ENCODE results near the gene LONP2. TPM values are rescaled to one million over a fixed set of nuclear protein-coding genes. Genes with fewer than 3 reads are reported as not detected.
A peak's percentile ranks its signal among the peaks of the same experiment; 100 is the strongest.

Gene LONP2
- total and polyA plus RNA-seq, 7 experiments from 2014 or later: 37.8 to 124 (median 81.5) TPM

- H3K36me3 Mint-ChIP-seq: peaks cover 30 to 67% (median 51%) of the 10 kb centered on the region in 5 donors
- peaks cover 0 to 14% (median 5%) of the 10 kb centered on the region in 11 donors for H3K9me3 Mint-ChIP-seq
- H3K27me3 Mint-ChIP-seq: no peaks in the 10 kb centered on the region
- no peaks in the 10 kb centered on the region for H3K4me1 ChIP-seq (ENCODE audit: control insufficient read depth in 2 of 2, insufficient read depth in 2 of 2, low read length in 2 of 2)
- H3K4me3 Mint-ChIP-seq: no peak overlapping the region
- peaks cover 0 to 44% (median 4%) of the 10 kb centered on the region in 3 experiments for H3K36me3 ChIP-seq (ENCODE audit: control insufficient read depth in 2 of 3, insufficient read depth in 3 of 3, low read length in 3 of 3)
- H3K9me3 ChIP-seq (ENCODE audit: control insufficient read depth in 2 of 3, low read length in 3 of 3): no peaks in the 10 kb centered on the region
- intact Hi-C loops (cut with micrococcal nuclease): no loop called here
- POLR2A ChIA-PET: no interaction called here
- no peak overlapping the region for H3K27ac ChIP-seq (ENCODE audit: low read depth, low read length)
- CTCF ChIA-PET: interaction anchor here (0.6 kb wide), 1 partner anchor 57 kb away, joined by 3 read pairs; no protein-coding TSS in a partner anchor
- H3K4me1 Mint-ChIP-seq: peaks cover 8 to 45% (median 28%) of the 10 kb centered on the region in 7 donors
- H3K27me3 ChIP-seq (ENCODE audit: control insufficient read depth in 2 of 2, insufficient read depth in 2 of 2, low read length in 2 of 2): no peaks in the 10 kb centered on the region
- ATAC-seq: no peak
- peak overlapping the region in 3 of 9 donors; percentile 18 to 31 (median 19) for H3K27ac Mint-ChIP-seq
- no peak overlapping the region for H3K4me3 ChIP-seq (ENCODE audit: low read length)
- DNase-seq: no peak
These were observed 36.4 kb downstream of the LONP2 start for GRCh38 chr16:48280546-48280945.

- no peak for DNase-seq
- H3K27ac ChIP-seq (ENCODE audit: low read depth, low read length): no peak overlapping the region
- CTCF ChIA-PET: interaction anchor here (0.9 kb wide), 1 partner anchor 340 kb away, joined by 3 read pairs; no protein-coding TSS in a partner anchor
- no peaks in the 10 kb centered on the region for H3K27me3 Mint-ChIP-seq
- intact Hi-C loops (cut with micrococcal nuclease): no loop called here
- peaks cover 0 to 34% (median 13%) of the 10 kb centered on the region in 11 donors for H3K9me3 Mint-ChIP-seq
- peaks cover 5 to 36% (median 18%) of the 10 kb centered on the region in 7 donors for H3K4me1 Mint-ChIP-seq
- ATAC-seq: no peak
- POLR2A ChIA-PET: no interaction called here
- H3K27ac Mint-ChIP-seq: peak overlapping the region in 3 of 9 donors; percentile 2 to 48 (median 3)
- H3K36me3 ChIP-seq (ENCODE audit: control insufficient read depth in 2 of 3, insufficient read depth in 3 of 3, low read length in 3 of 3): peaks cover 0 to 58% (median 4%) of the 10 kb centered on the region in 3 experiments
- H3K4me3 Mint-ChIP-seq: no peak overlapping the region
- peaks cover 0 to 9% (median 0%) of the 10 kb centered on the region in 3 experiments for H3K9me3 ChIP-seq (ENCODE audit: control insufficient read depth in 2 of 3, low read length in 3 of 3)
- no peaks in the 10 kb centered on the region for H3K4me1 ChIP-seq (ENCODE audit: control insufficient read depth in 2 of 2, insufficient read depth in 2 of 2, low read length in 2 of 2)
- no peak overlapping the region for H3K4me3 ChIP-seq (ENCODE audit: low read length)
- peaks cover 32 to 73% (median 64%) of the 10 kb centered on the region in 5 donors for H3K36me3 Mint-ChIP-seq
- no peaks in the 10 kb centered on the region for H3K27me3 ChIP-seq (ENCODE audit: control insufficient read depth in 2 of 2, insufficient read depth in 2 of 2, low read length in 2 of 2)
These were observed 38.6 kb downstream of the LONP2 start for GRCh38 chr16:48282636-48283263.

GRCh38 chr16:48284772-48285409, 40.8 kb downstream of the LONP2 start:
- Histone ChIP-seq H3K9me3 (ENCODE audit: control insufficient read depth in 2 of 3, low read length in 3 of 3) (peaks cover 0 to 9% (median 0%) of the 10 kb centered on the region in 3 experiments), H3K4me3 (ENCODE audit: low read length) (no peak overlapping the region), H3K36me3 (ENCODE audit: control insufficient read depth in 2 of 3, insufficient read depth in 3 of 3, low read length in 3 of 3) (peaks cover 0 to 59% (median 4%) of the 10 kb centered on the region in 3 experiments), H3K27me3 (ENCODE audit: control insufficient read depth in 2 of 2, insufficient read depth in 2 of 2, low read length in 2 of 2) (no peaks in the 10 kb centered on the region), H3K27ac (ENCODE audit: low read depth, low read length) (no peak overlapping the region), H3K4me1 (ENCODE audit: control insufficient read depth in 2 of 2, insufficient read depth in 2 of 2, low read length in 2 of 2) (no peaks in the 10 kb centered on the region)
- peaks cover 2 to 16% (median 11%) of the 10 kb centered on the region in 7 donors for H3K4me1 Mint-ChIP-seq
- intact Hi-C loops (cut with micrococcal nuclease): no loop called here
- ChIA-PET CTCF (no interaction called here), POLR2A (interaction anchor here (0.7 kb wide), 1 partner anchor 19 kb away, joined by 4 read pairs; no protein-coding TSS in a partner anchor)
- no peaks in the 10 kb centered on the region for H3K27me3 Mint-ChIP-seq
- peaks cover 0 to 36% (median 13%) of the 10 kb centered on the region in 11 donors for H3K9me3 Mint-ChIP-seq
- H3K36me3 Mint-ChIP-seq: peaks cover 29 to 71% (median 57%) of the 10 kb centered on the region in 5 donors
- H3K27ac Mint-ChIP-seq: peak overlapping the region in 3 of 9 donors; percentile 9 to 16 (median 15)
- ATAC-seq (no peak), DNase-seq (no peak)
- no peak overlapping the region for H3K4me3 Mint-ChIP-seq

GRCh38 chr16:48287239-48287638, 43.1 kb downstream of the LONP2 start:
- no peak overlapping the region for H3K27ac ChIP-seq (ENCODE audit: low read depth, low read length)

GRCh38 chr16:48291303-48291702, 47.2 kb downstream of the LONP2 start:
- no peak overlapping the region for H3K27ac ChIP-seq (ENCODE audit: low read depth, low read length)
- peaks cover 0 to 17% (median 4%) of the 10 kb centered on the region in 11 donors for H3K9me3 Mint-ChIP-seq
- intact Hi-C loops (cut with micrococcal nuclease): no loop called here
- DNase-seq: no peak
- ChIA-PET CTCF (no interaction called here), POLR2A (interaction anchor here (0.5 kb wide), 1 partner anchor 209 kb away, joined by 3 read pairs; no protein-coding TSS in a partner anchor)
- peaks cover 13 to 72% (median 55%) of the 10 kb centered on the region in 5 donors for H3K36me3 Mint-ChIP-seq
- no peak for ATAC-seq
- H3K27ac Mint-ChIP-seq: peak overlapping the region in 1 of 9 donors; percentile 10
- peaks cover 4 to 51% (median 4%) of the 10 kb centered on the region in 3 experiments for H3K36me3 ChIP-seq (ENCODE audit: control insufficient read depth in 2 of 3, insufficient read depth in 3 of 3, low read length in 3 of 3)
- peaks cover 0 to 9% (median 0%) of the 10 kb centered on the region in 3 experiments for H3K9me3 ChIP-seq (ENCODE audit: control insufficient read depth in 2 of 3, low read length in 3 of 3)
- H3K4me1 Mint-ChIP-seq: peaks cover 3 to 20% (median 4%) of the 10 kb centered on the region in 7 donors
- no peaks in the 10 kb centered on the region for H3K4me1 ChIP-seq (ENCODE audit: control insufficient read depth in 2 of 2, insufficient read depth in 2 of 2, low read length in 2 of 2)
- H3K27me3 Mint-ChIP-seq: no peaks in the 10 kb centered on the region
- H3K4me3 ChIP-seq (ENCODE audit: low read length): no peak overlapping the region
- H3K27me3 ChIP-seq (ENCODE audit: control insufficient read depth in 2 of 2, insufficient read depth in 2 of 2, low read length in 2 of 2): no peaks in the 10 kb centered on the region
- no peak overlapping the region for H3K4me3 Mint-ChIP-seq

More at GRCh38 chr16:48287239-48287638, 43.1 kb downstream of the LONP2 start:
- intact Hi-C loops (cut with micrococcal nuclease): no loop called here
- H3K4me3 ChIP-seq (ENCODE audit: low read length): no peak overlapping the region
- Mint-ChIP-seq H3K36me3 (peaks cover 29 to 87% (median 70%) of the 10 kb centered on the region in 5 donors), H3K4me3 (no peak overlapping the region), H3K9me3 (peaks cover 0 to 36% (median 13%) of the 10 kb centered on the region in 11 donors), H3K4me1 (peaks cover 6 to 27% (median 15%) of the 10 kb centered on the region in 7 donors), H3K27ac (no peak overlapping the region), H3K27me3 (no peaks in the 10 kb centered on the region)
- no peaks in the 10 kb centered on the region for H3K27me3 ChIP-seq (ENCODE audit: control insufficient read depth in 2 of 2, insufficient read depth in 2 of 2, low read length in 2 of 2)
- H3K36me3 ChIP-seq (ENCODE audit: control insufficient read depth in 2 of 3, insufficient read depth in 3 of 3, low read length in 3 of 3): peaks cover 4 to 69% (median 4%) of the 10 kb centered on the region in 3 experiments
- no peaks in the 10 kb centered on the region for H3K4me1 ChIP-seq (ENCODE audit: control insufficient read depth in 2 of 2, insufficient read depth in 2 of 2, low read length in 2 of 2)
- H3K9me3 ChIP-seq (ENCODE audit: control insufficient read depth in 2 of 3, low read length in 3 of 3): peaks cover 0 to 9% (median 0%) of the 10 kb centered on the region in 3 experiments
- POLR2A ChIA-PET: no interaction called here
- ATAC-seq: no peak
- no peak for DNase-seq
- CTCF ChIA-PET: no interaction called here

- H3K4me1 Mint-ChIP-seq: peaks cover 3 to 20% (median 4%) of the 10 kb centered on the region in 7 donors
- H3K9me3 Mint-ChIP-seq: peaks cover 0 to 13% (median 3%) of the 10 kb centered on the region in 11 donors
- CTCF ChIA-PET: no interaction called here
These were observed 47.7 kb downstream of the LONP2 start for GRCh38 chr16:48291754-48292153.

More at GRCh38 chr16:48291754-48292153, 47.7 kb downstream of the LONP2 start:
- intact Hi-C loops (cut with micrococcal nuclease): no loop called here
- H3K27me3 ChIP-seq (ENCODE audit: control insufficient read depth in 2 of 2, insufficient read depth in 2 of 2, low read length in 2 of 2): no peaks in the 10 kb centered on the region
- no peak overlapping the region for H3K4me3 ChIP-seq (ENCODE audit: low read length)
- ATAC-seq (no peak), DNase-seq (no peak)
- peaks cover 4 to 52% (median 4%) of the 10 kb centered on the region in 3 experiments for H3K36me3 ChIP-seq (ENCODE audit: control insufficient read depth in 2 of 3, insufficient read depth in 3 of 3, low read length in 3 of 3)
- Mint-ChIP-seq H3K27ac (peak overlapping the region in 3 of 9 donors; percentile 0 to 37 (median 30)), H3K36me3 (peaks cover 11 to 71% (median 53%) of the 10 kb centered on the region in 5 donors), H3K4me3 (no peak overlapping the region), H3K27me3 (no peaks in the 10 kb centered on the region)
- H3K4me1 ChIP-seq (ENCODE audit: control insufficient read depth in 2 of 2, insufficient read depth in 2 of 2, low read length in 2 of 2): no peaks in the 10 kb centered on the region
- no peak overlapping the region for H3K27ac ChIP-seq (ENCODE audit: low read depth, low read length)
- peaks cover 0 to 6% (median 0%) of the 10 kb centered on the region in 3 experiments for H3K9me3 ChIP-seq (ENCODE audit: control insufficient read depth in 2 of 3, low read length in 3 of 3)
- POLR2A ChIA-PET: interaction anchor here (1.0 kb wide), 1 partner anchor 11 kb away, joined by 4 read pairs; no protein-coding TSS in a partner anchor

All from naive thymus-derived CD4-positive, alpha-beta T cell (primary cell).